NCI-H187 treated with DMSO at 0.1 percent for 48 hours (cell line): Measurements from ENCODE around the gene STAM2.

Experiments
- DNase-seq: peaks from one replicate; lab custom pipeline; 2025; lab: John Stamatoyannopoulos, UW

STAM2 gene

DNA sequence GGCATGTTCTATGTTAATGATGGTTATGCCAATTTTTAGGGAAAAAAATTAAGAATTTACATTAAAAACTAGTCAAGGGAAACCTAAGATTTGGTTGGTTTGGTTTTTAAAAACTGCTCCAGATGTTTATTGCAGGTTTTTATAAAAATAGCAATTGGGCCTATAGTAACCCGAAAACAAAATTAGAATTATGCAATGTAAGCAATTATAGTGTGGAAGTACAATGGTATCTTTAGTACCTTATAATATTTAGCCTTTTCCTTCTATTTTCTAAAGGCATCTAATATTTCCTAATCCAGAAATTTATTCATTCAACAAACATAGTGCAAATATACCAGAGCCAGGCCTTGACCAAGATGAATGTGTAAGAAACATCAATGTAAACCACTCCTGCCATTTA is 104.0 kb downstream of the STAM2 start:
- DNase-seq, result no peak

- no peak for DNase-seq
Measured at GRCh38 chr2:152071092-152071491, 104.5 kb downstream of the STAM2 start.

DNA sequence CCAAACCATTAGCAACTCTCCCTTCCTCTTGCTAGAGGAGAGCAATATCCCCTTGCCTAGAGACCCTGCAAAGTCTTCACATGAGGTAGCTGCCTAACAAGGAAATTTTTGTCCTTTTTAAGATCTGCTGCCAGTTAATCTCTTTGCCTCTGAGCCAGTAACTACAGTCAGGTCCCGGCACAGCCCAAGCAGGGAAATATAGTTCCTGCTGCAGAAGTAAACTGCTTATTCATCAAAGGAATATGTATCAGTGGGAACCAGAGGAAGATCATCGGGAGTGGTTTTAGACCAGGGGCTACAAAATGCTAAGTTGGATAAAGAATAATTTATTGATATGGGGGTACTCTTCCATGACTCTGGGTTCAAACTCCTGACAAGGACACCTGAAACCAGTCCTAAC is 107.3 kb downstream of the STAM2 start:
- DNase-seq, result no peak

GRCh38 chr2:152067823-152068222 is 107.7 kb downstream of the STAM2 start:
- DNase-seq, result no peak
